BE2C (cell line): Measurements from ENCODE around the gene CGGBP1.

Experiments
- DNase-seq: peaks from one replicate; pipeline ENCODE4 v3.0.0-alpha.2; 2020
- H3K27me3 ChIP-seq: fragments of 250-450 bp; sonication (Bioruptor Pico); 2 replicates; pipeline ENCODE4 v1.5.1; 2020; ENCODE audit warnings: mild to moderate bottlenecking
- H3K36me3 ChIP-seq: fragments of 250-450 bp; sonication (Bioruptor Pico); 2 replicates; pipeline ENCODE4 v1.5.1; 2020; ENCODE audit warnings: mild to moderate bottlenecking
- H3K4me1 ChIP-seq: fragments of 250-450 bp; sonication (Bioruptor Pico); 2 replicates; pipeline ENCODE4 v1.5.1; 2020
- H3K4me3 ChIP-seq: 2 replicates; pipeline ENCODE4 v1.5.1; 2011; ENCODE audit warnings: low read depth, low read length
- H3K9me3 ChIP-seq: fragments of 250-450 bp; sonication (Bioruptor Pico); 2 replicates; pipeline ENCODE4 v1.5.1; 2020
- TF ChIP-seq, protein P1 (sequence below): IDR thresholded peaks from 2 replicates; pipeline ENCODE4 v1.5.1; 2012; ENCODE audit warnings: mild to moderate bottlenecking, low read depth, low read length

The CGGBP1 gene

DNA sequence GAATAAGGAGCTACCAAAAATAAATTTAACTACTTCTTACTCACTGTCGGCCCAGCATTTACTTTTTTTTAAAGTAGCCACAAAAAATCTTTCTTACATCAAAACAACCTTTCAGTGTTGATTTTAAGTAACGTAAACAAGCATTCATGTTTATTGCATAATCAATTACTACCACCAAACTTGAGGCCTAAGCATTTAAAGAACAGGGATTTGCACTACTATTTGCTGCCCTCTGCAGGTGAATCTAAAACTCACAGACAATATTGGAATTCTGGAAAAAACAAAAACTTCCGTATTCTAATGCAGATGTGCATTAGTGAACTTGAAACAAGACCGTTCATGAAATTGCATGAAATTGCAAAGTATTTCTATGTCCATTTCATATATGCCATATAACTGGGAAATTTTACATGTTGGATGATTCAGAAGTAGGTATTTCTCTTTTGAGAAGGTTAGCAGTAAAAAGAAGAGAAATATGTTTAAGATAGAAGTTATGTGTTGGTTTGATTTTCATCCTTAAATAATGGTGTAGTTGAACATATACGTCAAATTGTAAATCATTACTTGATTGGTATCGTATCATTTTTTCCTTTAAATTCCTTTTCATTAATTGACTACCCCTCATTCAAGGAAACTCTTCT lies 55.6 kb downstream of the CGGBP1 start:
- no peak overlapping the region for H3K4me3 ChIP-seq
- H3K9me3 ChIP-seq: no peaks in the 10 kb centered on the region
- H3K36me3 ChIP-seq: no peaks in the 10 kb centered on the region
- peaks cover 19% of the 10 kb centered on the region for H3K27me3 ChIP-seq
- DNase-seq: peak; percentile 29
- H3K4me1 ChIP-seq: no peaks in the 10 kb centered on the region
- TF ChIP-seq, protein P1, sequence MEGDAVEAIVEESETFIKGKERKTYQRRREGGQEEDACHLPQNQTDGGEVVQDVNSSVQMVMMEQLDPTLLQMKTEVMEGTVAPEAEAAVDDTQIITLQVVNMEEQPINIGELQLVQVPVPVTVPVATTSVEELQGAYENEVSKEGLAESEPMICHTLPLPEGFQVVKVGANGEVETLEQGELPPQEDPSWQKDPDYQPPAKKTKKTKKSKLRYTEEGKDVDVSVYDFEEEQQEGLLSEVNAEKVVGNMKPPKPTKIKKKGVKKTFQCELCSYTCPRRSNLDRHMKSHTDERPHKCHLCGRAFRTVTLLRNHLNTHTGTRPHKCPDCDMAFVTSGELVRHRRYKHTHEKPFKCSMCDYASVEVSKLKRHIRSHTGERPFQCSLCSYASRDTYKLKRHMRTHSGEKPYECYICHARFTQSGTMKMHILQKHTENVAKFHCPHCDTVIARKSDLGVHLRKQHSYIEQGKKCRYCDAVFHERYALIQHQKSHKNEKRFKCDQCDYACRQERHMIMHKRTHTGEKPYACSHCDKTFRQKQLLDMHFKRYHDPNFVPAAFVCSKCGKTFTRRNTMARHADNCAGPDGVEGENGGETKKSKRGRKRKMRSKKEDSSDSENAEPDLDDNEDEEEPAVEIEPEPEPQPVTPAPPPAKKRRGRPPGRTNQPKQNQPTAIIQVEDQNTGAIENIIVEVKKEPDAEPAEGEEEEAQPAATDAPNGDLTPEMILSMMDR: peak; percentile 80

DNA sequence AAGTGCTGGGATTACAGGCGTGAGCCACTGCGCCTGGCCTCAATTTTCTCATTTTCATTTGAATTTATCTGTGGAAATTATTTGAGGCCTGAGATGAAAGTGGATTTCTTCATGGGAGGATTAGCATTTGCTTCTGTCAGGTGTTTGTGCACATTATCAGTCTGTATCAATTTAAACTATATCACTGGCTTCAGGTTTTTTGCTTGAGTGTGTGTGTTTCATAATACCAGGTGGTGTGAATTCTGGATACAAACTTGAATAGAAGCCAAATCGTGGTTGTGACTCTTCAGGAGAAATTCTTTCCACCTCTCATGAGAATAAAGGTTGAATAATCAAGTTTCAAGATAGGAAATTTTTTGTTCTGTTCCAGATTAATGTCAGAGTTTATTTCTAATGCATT lies 56.4 kb downstream of the CGGBP1 start:
- H3K4me1 ChIP-seq: no peaks in the 10 kb centered on the region
- H3K27me3 ChIP-seq: peaks cover 21% of the 10 kb centered on the region
- no peak for DNase-seq
- TF ChIP-seq, protein P1: no peak
- H3K36me3 ChIP-seq: no peaks in the 10 kb centered on the region
- no peaks in the 10 kb centered on the region for H3K9me3 ChIP-seq
- H3K4me3 ChIP-seq: no peak overlapping the region
